ENCODE measurements around the gene RPTOR. TPM values are rescaled to one million over a fixed set of nuclear protein-coding genes. Genes with fewer than 3 reads are reported as not detected.

Gene RPTOR
- polyA plus RNA-seq, 12 donors: 16.0 to 34.1 (median 21.6) TPM; not detected in 1

DNA sequence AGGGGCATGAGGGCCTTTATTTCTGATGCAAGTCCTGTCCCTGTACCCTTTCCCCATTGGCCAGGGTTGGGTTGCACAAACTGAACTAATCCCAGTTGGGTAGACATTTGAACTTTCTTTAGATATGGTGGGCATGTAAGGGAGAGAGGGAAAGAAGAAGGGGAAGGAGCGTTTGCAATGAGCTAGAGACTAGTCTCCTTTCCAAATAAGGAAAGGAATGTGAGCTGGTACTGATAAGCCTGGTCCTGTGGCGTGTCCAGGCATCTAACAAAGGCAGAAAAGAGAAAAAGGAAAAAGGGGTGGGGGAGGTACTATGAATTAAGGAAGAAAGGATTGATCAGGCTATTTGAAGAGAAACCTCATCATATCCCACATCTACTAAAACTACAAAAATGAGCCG is 467.3 kb downstream of the RPTOR start:
- DNase-seq: no peak

DNA sequence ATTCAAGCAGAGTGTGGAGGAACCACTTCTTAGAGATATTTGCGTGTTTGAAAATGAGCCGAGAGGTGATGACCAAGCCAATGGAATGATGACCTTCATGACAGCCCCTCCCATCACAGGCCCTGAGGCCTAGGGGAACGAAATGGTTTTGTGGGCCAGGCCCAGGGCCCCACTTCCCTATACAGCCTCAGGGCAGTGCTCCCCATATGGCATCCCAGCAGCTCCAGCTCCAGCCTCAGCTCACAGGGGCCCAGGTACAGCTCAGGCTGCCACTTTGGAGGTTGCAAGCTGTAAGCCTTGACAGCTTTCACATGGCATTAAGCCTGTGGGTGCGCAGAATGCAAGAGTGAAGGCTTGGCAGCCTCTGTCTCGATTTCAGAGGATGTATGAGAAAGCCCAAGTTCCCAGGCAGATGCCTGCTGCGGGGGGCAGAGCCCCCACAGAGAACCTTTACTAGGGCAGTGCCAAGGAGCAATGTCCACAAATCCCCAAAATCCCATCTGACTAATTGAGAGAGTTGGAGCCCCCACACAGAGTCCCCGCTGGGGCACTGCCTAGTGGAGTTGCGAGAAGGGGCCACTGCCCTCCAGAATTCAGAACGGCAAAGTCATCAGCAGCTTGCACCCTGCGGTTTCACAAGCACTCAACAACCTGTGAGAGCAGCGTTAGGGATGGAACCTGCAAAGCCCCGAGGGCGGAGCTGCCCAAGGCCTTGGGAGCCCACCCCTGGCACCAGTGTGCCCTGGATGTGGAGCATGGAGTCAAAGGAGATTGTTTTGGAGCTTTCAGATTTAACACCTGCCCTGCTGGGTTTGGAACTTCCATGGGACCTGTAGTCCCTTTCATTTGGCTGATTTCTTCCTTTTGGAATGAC is 468.2 kb downstream of the RPTOR start:
- no peak for DNase-seq

DNA sequence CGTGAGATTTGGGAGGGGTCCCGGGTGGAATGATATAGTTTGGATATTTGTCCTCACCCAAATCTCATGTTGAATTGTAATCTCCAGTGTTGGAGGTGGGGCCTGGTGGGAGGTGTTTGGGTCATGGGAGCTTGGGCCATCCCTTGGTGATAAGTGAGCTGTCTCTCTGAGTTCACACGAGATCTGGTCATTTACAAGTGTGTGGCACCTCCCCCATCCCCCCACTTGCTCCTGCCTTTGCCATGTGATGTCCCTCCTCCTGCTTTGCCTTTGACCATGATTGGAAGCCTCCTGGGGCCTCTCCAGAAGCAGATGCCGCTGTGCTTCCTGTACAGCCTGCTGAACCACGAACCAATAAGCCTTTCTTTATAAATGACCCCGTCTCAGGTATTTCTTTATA is 469.0 kb downstream of the RPTOR start:
- DNase-seq: no peak

DNA sequence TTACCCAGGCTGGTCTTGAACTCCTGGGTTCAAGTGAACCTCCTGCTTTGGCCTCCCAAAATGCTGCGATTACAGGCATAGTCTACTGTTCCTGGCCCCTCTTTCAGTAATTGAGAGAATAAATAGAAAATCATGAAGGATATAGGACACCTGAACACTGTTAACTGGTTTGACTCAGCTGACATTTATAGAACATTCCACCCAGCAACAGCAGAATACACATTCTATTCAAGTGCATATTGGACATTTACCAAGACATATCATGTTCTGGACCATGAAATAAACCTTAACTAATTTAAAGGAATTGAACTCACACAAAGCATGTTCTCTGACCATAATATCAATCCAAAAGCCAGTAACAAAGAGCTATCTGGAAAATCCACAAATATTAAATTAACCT is 470.5 kb downstream of the RPTOR start:
- no peak for DNase-seq

Other genes with a start within 250 kb of the RPTOR start
- gene ENDOV, start 129.7 kb upstream of the RPTOR start, polyA plus RNA-seq (ENCODE audit: insufficient read length in 12 of 12): 10 to 100 TPM in 11 of 12 donors, not detected in 1; 12.5 to 42.6 (median 18.2) TPM
- under 1 TPM in 10 of 12 donors, not detected in 2; 0.13 to 0.83 (median 0.22) TPM for gene NPTX1, start 68.2 kb upstream of the RPTOR start, polyA plus RNA-seq (ENCODE audit: insufficient read length in 12 of 12)

Measured in muscle of arm (tissue), 12 donors.